Activated naive CD8-positive, alpha-beta T cell (primary cell): ENCODE results near the gene TRAP1.

ENCODE experiments used
- H3K27ac Mint-ChIP-seq: one replicate; pipeline ENCODE4 v1.8.0; 2021; ENCODE audit warnings: mixed read lengths
- H3K27me3 Mint-ChIP-seq: one replicate; pipeline ENCODE4 v1.8.0; 2021; ENCODE audit warnings: mixed read lengths
- H3K36me3 Mint-ChIP-seq: one replicate; pipeline ENCODE4 v1.8.0; 2021; ENCODE audit warnings: mixed read lengths
- H3K4me1 Mint-ChIP-seq: one replicate; pipeline ENCODE4 v1.8.0; 2021; ENCODE audit warnings: low read depth, mixed read lengths
- H3K4me3 Mint-ChIP-seq: one replicate; pipeline ENCODE4 v1.8.0; 2021; ENCODE audit warnings: mild to moderate bottlenecking, mixed read lengths
- H3K9me3 Mint-ChIP-seq: one replicate; pipeline ENCODE4 v1.8.0; 2021; ENCODE audit warnings: low read depth, mixed read lengths

Gene TRAP1

DNA sequence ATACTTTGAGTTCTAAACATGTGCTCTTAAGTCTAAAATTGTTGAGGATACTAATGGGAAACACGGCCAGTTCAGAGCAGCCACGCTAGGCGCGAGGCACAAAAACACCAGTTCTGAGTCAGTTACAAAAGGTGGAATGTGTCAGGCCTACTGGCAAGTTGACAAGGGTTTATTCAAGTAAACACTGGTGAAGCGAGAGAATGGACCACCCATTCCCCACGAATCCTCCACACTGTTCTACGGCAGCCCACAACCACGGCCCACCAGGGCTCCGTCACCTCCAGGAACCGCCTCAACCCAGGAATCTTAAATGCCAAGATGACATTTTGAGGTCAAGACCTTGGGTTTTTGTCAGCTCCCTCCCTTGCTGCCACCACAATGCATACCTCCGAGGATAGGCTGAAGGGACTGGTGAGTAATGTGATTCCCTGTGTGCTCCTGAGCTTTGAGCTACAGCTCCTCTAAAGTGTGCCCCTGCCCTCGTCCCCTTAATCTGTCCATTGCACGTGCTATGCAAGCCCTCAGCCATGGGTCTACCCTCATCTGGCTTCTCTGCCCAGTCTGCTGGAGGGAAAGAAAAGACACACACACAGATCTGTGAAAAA, 28.5 kb upstream of the TRAP1 start:
- no peak overlapping the region for H3K27ac Mint-ChIP-seq
- H3K36me3 Mint-ChIP-seq = peaks cover 11% of the 10 kb centered on the region
- no peak overlapping the region for H3K4me3 Mint-ChIP-seq
- H3K9me3 Mint-ChIP-seq = no peaks in the 10 kb centered on the region
- H3K27me3 Mint-ChIP-seq = no peaks in the 10 kb centered on the region
- H3K4me1 Mint-ChIP-seq = peaks cover 2% of the 10 kb centered on the region

DNA sequence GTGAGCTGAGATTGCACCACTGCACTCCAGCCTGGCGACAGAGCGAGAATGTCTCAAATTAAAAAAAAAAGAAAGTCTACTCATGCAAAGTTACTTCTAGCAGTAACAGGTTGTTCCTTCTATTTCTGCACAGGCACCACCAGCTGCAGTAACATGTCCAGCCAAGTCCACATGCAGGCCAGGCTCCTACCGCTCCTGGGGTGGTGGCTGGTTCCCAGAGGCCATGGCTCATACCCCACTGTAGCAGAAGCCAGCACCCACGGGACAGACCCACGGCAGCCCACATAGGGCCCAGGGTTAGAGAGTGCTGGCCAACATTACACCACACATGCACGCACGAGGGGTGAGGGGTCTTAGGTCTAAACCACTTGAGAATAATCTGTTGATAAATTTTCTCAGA, 26.7 kb upstream of the TRAP1 start:
- peaks cover 4% of the 10 kb centered on the region for H3K36me3 Mint-ChIP-seq
- no peaks in the 10 kb centered on the region for H3K27me3 Mint-ChIP-seq
- no peaks in the 10 kb centered on the region for H3K9me3 Mint-ChIP-seq
- no peak overlapping the region for H3K4me3 Mint-ChIP-seq
- no peak overlapping the region for H3K27ac Mint-ChIP-seq
- H3K4me1 Mint-ChIP-seq = no peaks in the 10 kb centered on the region

- Mint-ChIP-seq H3K27ac (no peak overlapping the region), H3K4me1 (no peaks in the 10 kb centered on the region), H3K9me3 (no peaks in the 10 kb centered on the region), H3K4me3 (no peak overlapping the region), H3K36me3 (peaks cover 4% of the 10 kb centered on the region), H3K27me3 (no peaks in the 10 kb centered on the region)
Measured at GRCh38 chr16:3740934-3741333, 23.6 kb upstream of the TRAP1 start.

DNA sequence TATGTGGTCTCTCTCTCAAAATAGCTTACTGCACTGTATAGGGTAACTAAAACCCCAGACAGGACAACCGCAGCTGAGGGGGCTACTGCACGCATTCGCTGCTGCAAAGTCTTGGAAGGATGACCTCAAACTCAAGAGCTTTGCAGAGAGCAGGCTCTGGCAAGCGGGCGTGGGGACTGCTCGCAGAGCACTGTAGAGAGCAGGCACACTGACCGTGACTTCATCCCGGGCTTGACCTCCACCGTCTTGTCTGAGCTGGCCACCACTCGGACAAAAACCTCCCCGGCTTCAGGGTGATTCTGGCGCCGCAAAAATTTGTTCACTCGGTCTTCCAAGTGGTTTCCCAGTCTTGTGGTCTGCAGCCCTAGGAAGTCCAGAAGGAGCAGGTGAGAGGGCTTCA, 22.9 kb upstream of the TRAP1 start:
- H3K4me1 Mint-ChIP-seq = no peaks in the 10 kb centered on the region

DNA sequence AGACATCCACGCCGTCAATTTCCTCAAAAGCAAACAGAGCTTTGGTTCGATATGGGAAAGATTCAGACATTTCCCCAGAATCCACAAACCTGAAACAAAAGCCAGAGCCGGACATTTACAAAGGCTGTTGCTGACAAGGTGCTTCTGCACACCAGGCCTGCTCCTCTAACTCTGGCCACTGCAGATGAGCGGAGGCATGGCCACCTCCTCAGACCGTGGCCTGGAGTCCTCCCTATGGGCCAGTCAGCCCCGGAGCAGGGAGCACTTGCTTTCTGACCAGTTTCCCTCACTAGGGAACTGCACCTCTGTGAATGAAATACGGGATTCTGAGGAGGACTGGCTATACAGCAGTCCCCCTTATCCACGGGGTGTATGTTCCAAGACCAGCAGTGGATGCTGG, 22.3 kb upstream of the TRAP1 start:
- Mint-ChIP-seq H3K4me3 (no peak overlapping the region), H3K36me3 (peaks cover 7% of the 10 kb centered on the region), H3K27me3 (no peaks in the 10 kb centered on the region), H3K4me1 (no peaks in the 10 kb centered on the region), H3K27ac (no peak overlapping the region), H3K9me3 (no peaks in the 10 kb centered on the region)

More for the DNA sequence above, 22.9 kb upstream of the TRAP1 start:
- no peak overlapping the region for H3K27ac Mint-ChIP-seq
- H3K4me3 Mint-ChIP-seq = no peak overlapping the region
- peaks cover 4% of the 10 kb centered on the region for H3K36me3 Mint-ChIP-seq
- no peaks in the 10 kb centered on the region for H3K27me3 Mint-ChIP-seq
- H3K9me3 Mint-ChIP-seq = no peaks in the 10 kb centered on the region

- Mint-ChIP-seq H3K36me3 (peaks cover 7% of the 10 kb centered on the region), H3K9me3 (no peaks in the 10 kb centered on the region), H3K4me1 (no peaks in the 10 kb centered on the region), H3K27ac (no peak overlapping the region), H3K27me3 (no peaks in the 10 kb centered on the region), H3K4me3 (no peak overlapping the region)
Measured at GRCh38 chr16:3738541-3738940, 21.2 kb upstream of the TRAP1 start.

GRCh38 chr16:3738128-3738527, 20.8 kb upstream of the TRAP1 start:
- H3K36me3 Mint-ChIP-seq = peaks cover 7% of the 10 kb centered on the region
- H3K27ac Mint-ChIP-seq = peak overlapping the region; percentile 61
- H3K4me1 Mint-ChIP-seq = no peaks in the 10 kb centered on the region
- no peak overlapping the region for H3K4me3 Mint-ChIP-seq
- no peaks in the 10 kb centered on the region for H3K27me3 Mint-ChIP-seq
- H3K9me3 Mint-ChIP-seq = no peaks in the 10 kb centered on the region

DNA sequence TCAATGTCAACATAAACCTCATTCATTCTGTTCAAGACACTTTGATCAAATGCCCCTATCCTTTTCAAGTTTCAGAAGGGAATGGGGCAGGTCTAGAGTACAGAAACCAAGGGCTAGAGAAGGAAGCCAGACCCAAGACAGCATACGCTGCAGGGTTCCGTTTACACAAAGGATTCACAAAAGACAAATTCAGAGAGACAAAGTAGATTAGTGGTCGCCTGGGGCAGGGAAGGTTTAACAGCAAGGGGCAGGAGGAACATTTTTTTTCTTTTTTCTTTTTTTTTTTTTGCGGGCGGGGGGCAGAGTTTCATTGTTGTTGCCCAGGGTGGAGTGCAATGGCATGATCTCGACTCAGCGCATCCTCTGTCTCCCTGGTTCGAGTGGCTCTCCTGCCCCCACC, 19.9 kb upstream of the TRAP1 start:
- no peaks in the 10 kb centered on the region for H3K4me1 Mint-ChIP-seq
- no peak overlapping the region for H3K4me3 Mint-ChIP-seq
- H3K9me3 Mint-ChIP-seq = no peaks in the 10 kb centered on the region
- peaks cover 5% of the 10 kb centered on the region for H3K36me3 Mint-ChIP-seq
- H3K27ac Mint-ChIP-seq = peak overlapping the region; percentile 46
- no peaks in the 10 kb centered on the region for H3K27me3 Mint-ChIP-seq

GRCh38 chr16:3736116-3736515, 18.8 kb upstream of the TRAP1 start:
- Mint-ChIP-seq H3K4me1 (no peaks in the 10 kb centered on the region), H3K4me3 (no peak overlapping the region), H3K36me3 (peaks cover 3% of the 10 kb centered on the region), H3K27ac (no peak overlapping the region), H3K27me3 (no peaks in the 10 kb centered on the region), H3K9me3 (no peaks in the 10 kb centered on the region)

GRCh38 chr16:3735541-3735940, 18.2 kb upstream of the TRAP1 start:
- H3K36me3 Mint-ChIP-seq = peaks cover 3% of the 10 kb centered on the region
- no peak overlapping the region for H3K27ac Mint-ChIP-seq
- no peaks in the 10 kb centered on the region for H3K4me1 Mint-ChIP-seq
- no peaks in the 10 kb centered on the region for H3K27me3 Mint-ChIP-seq
- H3K4me3 Mint-ChIP-seq = no peak overlapping the region
- H3K9me3 Mint-ChIP-seq = no peaks in the 10 kb centered on the region

- H3K4me1 Mint-ChIP-seq = no peaks in the 10 kb centered on the region
- H3K9me3 Mint-ChIP-seq = no peaks in the 10 kb centered on the region
- H3K27ac Mint-ChIP-seq = peak overlapping the region; percentile 41
- H3K36me3 Mint-ChIP-seq = peaks cover 6% of the 10 kb centered on the region
- no peaks in the 10 kb centered on the region for H3K27me3 Mint-ChIP-seq
- H3K4me3 Mint-ChIP-seq = no peak overlapping the region
Measured at GRCh38 chr16:3734758-3735221, 17.5 kb upstream of the TRAP1 start.

DNA sequence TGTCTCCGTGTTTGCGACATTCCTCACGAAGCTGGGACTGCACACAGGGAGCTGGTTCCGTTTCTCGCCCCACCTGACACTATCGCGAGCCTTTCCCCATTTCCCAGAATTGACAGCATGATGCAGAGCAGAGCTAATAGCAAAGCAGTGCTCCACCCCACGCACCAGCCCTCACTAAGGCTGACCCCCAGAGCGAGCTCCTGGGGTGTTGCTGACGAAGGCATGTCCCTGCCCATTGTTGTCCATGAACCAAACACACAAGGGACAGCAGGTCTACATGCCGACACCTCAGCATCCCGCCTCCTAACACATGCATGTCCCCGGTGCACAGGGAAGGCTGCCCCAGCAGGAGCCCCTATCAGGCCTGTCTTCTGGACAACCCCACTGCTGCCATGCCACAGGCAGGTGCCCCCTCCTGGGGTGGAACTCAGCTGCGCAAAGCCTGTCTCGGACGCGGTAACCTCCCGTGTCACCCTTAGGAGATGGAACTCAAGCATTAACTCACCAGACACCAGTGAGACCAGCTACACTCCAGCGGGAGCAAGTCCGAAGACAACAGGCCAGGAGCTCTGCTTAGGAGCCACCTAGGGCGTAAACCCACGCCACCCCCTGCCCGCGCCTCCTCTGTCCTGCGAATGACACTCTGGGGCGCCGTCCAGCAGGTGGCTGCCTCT, 16.9 kb upstream of the TRAP1 start:
- Mint-ChIP-seq H3K27me3 (no peaks in the 10 kb centered on the region), H3K4me3 (no peak overlapping the region), H3K27ac (no peak overlapping the region), H3K36me3 (peaks cover 6% of the 10 kb centered on the region), H3K4me1 (no peaks in the 10 kb centered on the region), H3K9me3 (no peaks in the 10 kb centered on the region)

- no peaks in the 10 kb centered on the region for H3K4me1 Mint-ChIP-seq
- H3K4me3 Mint-ChIP-seq = no peak overlapping the region
- no peaks in the 10 kb centered on the region for H3K9me3 Mint-ChIP-seq
- H3K27me3 Mint-ChIP-seq = no peaks in the 10 kb centered on the region
- no peak overlapping the region for H3K27ac Mint-ChIP-seq
- peaks cover 6% of the 10 kb centered on the region for H3K36me3 Mint-ChIP-seq
Measured at GRCh38 chr16:3732171-3732570, 14.8 kb upstream of the TRAP1 start.

GRCh38 chr16:3731126-3731935, 14.0 kb upstream of the TRAP1 start:
- H3K4me1 Mint-ChIP-seq = no peaks in the 10 kb centered on the region
- H3K4me3 Mint-ChIP-seq = no peak overlapping the region
- no peak overlapping the region for H3K27ac Mint-ChIP-seq
- no peaks in the 10 kb centered on the region for H3K27me3 Mint-ChIP-seq
- H3K36me3 Mint-ChIP-seq = peaks cover 6% of the 10 kb centered on the region
- H3K9me3 Mint-ChIP-seq = no peaks in the 10 kb centered on the region
